Mucosa of gallbladder (tissue), 1 donor: ENCODE data around the gene GAREM2. TPM values are rescaled to one million over a fixed set of nuclear protein-coding genes. Genes with fewer than 3 reads are reported as not detected.

ENCODE experiments used
- DNase-seq: peaks from one replicate; pipeline ENCODE4 v3.0.0-alpha.2; 2020; ENCODE audit warnings: low spot score
- total RNA-seq: library from RNA; stranded (reverse); gene quantifications from one replicate; pipeline ENCODE4 v1.2.1, GENCODE V29; 2021
- donor health status: DM: no; HTN: no; CAD: no.

The GAREM2 gene
- total RNA-seq, 1 donor from 2014 or later, result 4.9 TPM

GRCh38 chr2:26169681-26170414 is 3.0 kb upstream of the GAREM2 start:
- no peak for DNase-seq

GRCh38 chr2:26170795-26171194 is 2.1 kb upstream of the GAREM2 start:
- no peak for DNase-seq

- DNase-seq, result no peak
Measured at GRCh38 chr2:26172189-26172870, 558 bp upstream of the GAREM2 start.

GRCh38 chr2:26173776-26174482 is 1.0 kb downstream of the GAREM2 start:
- DNase-seq, result no peak

GRCh38 chr2:26174691-26175465 is 2.0 kb downstream of the GAREM2 start:
- no peak for DNase-seq

- no peak for DNase-seq
Measured at GRCh38 chr2:26175466-26176278, 2.8 kb downstream of the GAREM2 start.

GRCh38 chr2:26176279-26176615 is 3.4 kb downstream of the GAREM2 start:
- DNase-seq, result no peak

- DNase-seq, result no peak
Measured at GRCh38 chr2:26177122-26177521, 4.2 kb downstream of the GAREM2 start.

GRCh38 chr2:26178246-26178645 is 5.4 kb downstream of the GAREM2 start:
- DNase-seq, result no peak

- peak; percentile 18 for DNase-seq
Measured at GRCh38 chr2:26178746-26179436, 6.0 kb downstream of the GAREM2 start.

- no peak for DNase-seq
Measured at GRCh38 chr2:26179446-26179913, 6.6 kb downstream of the GAREM2 start.

GRCh38 chr2:26182441-26182840 is 9.6 kb downstream of the GAREM2 start:
- DNase-seq, result no peak

GRCh38 chr2:26182887-26183630 is 10.2 kb downstream of the GAREM2 start:
- no peak for DNase-seq

- DNase-seq, result no peak
Measured at GRCh38 chr2:26184121-26184520, 11.2 kb downstream of the GAREM2 start.

GRCh38 chr2:26184555-26185303 is 11.8 kb downstream of the GAREM2 start:
- peak; percentile 85 for DNase-seq

- no peak for DNase-seq
Measured at GRCh38 chr2:26185304-26185928, 12.5 kb downstream of the GAREM2 start.

- DNase-seq, result no peak
Measured at GRCh38 chr2:26185954-26186770, 13.3 kb downstream of the GAREM2 start.

GRCh38 chr2:26187114-26187513 is 14.2 kb downstream of the GAREM2 start:
- DNase-seq, result no peak
